HTERT RPE-1 (cell line): ENCODE results near the gene KIFC1.

Source experiments
- in situ Hi-C: fragments of 300-500 bp; cut with MboI; formaldehyde crosslinking; loops from 4 replicates; pipeline ENCODE4 v1.14.3; 2020; ENCODE audit warnings: low sequenced_read_pairs

Gene KIFC1

DNA sequence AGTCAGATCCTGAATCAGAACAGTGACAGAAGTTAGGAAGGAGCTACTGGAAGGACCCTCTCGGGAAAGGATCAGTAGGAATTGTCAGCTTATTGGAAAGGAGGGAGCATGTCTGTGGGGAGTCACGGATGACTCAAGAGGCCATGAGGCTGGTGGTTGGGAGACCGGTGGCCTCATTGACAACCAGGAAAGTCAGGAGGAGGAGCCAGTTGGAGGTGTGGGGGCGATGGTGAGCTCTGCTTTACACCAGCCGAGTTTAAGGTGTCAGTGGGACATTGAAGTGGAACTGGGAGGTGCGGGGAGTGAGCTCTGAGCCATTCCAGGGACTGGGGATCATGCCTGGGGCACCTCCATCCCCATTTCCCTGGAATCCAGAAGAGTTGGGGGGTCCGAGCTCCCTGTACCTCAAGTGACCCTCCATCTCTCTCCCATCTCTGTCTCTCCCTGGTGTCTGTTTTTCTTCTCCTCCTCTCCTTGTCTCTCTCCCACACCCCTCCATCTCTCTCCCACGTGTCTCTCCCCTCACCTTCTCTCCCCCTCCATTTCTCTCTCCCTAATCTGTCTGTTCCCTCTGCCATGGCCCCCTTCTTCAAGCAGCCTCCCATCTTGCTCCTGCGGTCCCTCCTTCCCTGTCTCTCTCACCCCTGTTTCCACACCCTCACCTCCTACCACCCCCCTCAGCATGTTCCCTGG is 48.5 kb downstream of the KIFC1 start:
- in situ Hi-C loops: no loop called here

DNA sequence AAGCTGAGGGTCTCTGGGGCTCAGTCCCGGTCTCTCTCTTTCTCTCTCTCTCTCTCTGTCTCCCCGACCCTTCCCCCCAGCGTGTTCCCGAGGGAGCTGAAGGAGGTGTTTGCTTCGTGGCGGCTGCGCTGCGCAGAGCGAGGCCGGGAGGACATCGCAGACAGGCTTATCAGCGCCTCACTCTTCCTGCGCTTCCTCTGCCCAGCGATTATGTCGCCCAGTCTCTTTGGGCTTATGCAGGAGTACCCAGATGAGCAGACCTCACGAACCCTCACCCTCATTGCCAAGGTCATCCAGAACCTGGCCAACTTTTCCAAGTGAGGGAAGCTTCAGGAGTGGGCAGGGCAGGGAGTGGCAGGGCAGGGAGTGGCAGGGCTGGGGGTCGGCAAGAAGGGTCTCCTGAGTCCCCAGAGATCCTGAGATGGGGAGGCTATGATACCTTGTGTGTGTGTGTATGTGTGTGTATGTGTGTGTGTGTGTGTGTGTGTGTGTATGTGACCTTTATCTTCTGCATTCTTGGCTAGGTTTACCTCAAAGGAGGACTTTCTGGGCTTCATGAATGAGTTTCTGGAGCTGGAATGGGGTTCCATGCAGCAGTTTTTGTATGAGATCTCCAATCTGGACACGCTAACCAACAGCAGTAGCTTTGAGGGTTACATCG is 49.2 kb downstream of the KIFC1 start:
- in situ Hi-C loops: no loop called here

DNA sequence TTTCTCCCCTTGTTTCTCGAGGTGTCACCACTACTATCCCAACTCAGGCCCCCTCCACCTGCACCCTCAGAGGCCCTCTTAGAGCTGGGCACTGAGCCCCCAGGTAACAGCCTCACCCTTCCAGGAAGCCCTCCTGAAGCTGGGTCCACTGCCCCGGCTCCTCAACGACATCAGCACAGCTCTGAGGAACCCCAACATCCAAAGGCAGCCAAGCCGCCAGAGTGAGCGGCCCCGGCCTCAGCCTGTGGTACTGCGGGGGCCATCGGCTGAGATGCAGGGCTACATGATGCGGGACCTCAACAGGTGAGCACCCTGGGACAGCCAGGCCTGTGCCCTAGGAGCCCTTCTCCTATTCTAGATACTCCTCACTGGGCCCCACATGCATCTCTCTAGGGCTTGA is 49.8 kb downstream of the KIFC1 start:
- in situ Hi-C loops: no loop called here

DNA sequence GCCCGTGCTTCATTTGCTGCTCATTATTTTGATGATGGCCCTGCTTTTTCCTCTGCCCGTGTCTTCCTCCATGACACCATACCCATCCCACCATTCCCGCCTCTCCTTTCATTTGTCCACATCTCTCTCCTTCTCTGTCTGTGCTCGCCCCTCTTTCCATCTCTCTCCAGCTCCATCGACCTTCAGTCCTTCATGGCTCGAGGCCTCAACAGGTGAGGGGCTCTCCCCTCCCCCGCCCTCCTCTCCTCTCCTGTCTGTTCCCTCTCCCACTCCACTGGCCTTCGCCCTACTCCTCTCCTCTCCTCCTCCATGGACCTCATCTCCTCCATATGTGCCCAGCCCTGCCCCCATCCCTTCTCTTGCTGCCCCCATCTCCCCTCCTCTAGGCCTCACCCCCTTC is 50.7 kb downstream of the KIFC1 start:
- in situ Hi-C loops: no loop called here

DNA sequence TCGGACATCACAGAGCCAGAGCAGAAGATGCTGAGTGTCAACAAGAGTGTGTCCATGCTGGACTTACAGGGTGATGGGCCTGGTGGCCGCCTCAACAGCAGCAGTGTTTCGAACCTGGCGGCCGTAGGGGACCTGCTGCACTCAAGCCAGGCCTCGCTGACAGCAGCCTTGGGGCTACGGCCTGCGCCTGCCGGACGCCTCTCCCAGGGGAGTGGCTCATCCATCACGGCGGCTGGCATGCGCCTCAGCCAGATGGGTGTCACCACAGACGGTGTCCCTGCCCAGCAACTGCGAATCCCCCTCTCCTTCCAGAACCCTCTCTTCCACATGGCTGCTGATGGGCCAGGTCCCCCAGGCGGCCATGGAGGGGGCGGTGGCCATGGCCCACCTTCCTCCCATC is 51.4 kb downstream of the KIFC1 start:
- in situ Hi-C loops: no loop called here

DNA sequence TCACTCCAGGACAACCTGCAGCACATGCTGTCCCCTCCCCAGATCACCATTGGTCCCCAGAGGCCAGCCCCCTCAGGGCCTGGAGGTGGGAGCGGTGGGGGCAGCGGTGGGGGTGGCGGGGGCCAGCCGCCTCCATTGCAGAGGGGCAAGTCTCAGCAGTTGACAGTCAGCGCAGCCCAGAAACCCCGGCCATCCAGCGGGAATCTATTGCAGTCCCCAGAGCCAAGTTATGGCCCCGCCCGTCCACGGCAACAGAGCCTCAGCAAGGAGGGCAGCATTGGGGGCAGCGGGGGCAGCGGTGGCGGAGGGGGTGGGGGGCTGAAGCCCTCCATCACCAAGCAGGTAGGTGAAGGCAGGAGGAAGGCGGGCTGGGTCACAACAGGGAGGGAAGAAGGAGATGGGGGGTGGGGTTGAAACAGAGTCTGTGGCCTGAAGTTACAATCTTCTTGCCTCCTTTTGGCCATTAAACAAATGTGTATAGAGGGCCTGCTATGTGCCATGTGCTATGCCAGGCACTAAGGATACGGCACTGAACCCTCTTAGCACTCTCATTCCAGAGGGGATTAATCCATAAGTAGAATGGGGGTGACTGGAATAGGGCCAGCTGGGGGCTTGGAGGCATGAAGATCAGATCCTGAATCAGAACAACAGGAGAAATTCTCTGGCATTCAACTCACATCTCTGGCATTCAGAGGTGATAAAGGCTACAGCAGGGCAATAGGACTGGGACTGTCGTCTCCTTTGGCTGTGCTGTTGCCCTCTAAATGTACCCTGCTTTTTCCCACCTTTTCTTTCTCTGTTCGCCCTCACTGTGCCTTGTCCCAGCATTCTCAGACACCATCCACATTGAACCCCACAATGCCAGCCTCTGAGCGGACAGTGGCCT is 52.2 kb downstream of the KIFC1 start:
- in situ Hi-C loops: no loop called here

DNA sequence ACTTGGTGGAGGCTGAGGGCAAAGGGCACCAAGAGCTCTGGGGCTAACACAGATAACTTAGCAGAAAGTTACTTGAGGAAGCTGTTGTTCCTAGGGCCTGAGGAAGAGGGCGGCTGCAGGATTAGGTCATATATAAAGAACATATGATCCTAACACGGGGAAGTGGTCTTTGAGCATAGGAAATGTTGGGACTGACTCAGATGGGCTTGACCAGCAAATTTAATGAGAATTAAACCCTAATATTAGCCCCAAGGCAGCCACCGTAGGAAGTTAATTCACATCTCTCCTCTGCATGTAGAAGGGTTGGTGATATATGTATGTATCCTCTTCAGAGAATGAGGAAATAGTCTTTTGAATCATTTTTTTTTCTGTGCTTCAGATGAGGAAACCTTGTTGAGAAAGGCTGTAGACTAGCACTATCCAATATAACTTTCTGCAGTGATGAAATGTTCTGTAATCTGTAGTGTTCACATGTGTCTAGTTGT is 53.5 kb downstream of the KIFC1 start:
- in situ Hi-C loops: no loop called here

DNA sequence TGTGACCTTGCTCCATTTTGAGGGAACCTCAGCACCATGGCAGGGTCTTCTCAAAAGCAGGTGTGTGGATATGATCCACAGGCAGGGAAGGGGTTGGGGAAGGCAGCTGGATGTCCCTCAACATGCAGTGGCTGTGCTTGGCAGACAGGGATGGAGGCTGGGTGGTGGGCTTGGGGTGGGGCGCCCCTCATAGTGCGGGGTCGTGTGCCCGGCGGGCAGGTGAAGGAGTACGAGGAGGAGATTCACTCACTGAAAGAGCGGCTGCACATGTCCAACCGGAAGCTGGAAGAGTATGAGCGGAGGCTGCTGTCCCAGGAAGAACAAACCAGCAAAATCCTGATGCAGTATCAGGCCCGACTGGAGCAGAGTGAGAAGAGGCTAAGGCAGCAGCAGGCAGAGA is 54.7 kb downstream of the KIFC1 start:
- in situ Hi-C loops: no loop called here

DNA sequence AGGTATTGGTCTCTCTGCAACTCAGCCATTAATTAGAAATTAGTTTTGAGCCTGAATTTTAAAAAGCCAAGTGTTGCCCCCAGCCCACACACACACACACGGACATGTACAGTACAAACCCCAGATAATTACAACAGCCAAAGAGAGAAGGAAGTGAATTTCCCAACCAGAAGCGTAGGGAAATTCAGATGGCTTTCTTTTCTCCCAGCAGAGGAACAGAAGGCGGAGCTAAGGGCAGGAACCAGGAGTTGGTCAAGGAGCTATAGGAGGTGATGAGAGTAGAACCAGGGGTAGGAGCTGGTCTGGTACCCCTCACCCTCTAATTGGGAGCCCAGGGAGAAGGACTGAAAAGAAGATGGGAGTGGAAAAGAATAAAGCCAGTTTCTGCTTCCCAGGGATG is 58.8 kb downstream of the KIFC1 start:
- in situ Hi-C loops: no loop called here

DNA sequence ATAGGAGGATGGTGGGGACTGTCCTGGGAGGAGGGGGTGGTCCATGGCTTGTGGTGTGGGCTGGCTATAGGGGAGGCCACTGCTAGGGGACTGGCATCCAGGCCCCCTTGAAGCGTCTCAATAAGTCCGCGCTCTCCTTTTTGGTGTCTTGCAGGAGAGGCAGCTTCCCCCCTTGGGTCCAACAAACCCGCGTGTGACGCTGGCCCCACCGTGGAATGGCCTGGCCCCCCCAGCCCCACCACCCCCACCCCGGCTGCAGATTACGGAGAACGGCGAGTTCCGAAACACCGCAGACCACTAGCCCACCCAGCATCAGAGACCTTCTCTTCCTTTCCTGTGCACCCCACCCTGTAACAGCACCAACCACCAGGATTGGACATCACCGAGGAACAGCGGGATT is 60.0 kb downstream of the KIFC1 start:
- in situ Hi-C loops: no loop called here

DNA sequence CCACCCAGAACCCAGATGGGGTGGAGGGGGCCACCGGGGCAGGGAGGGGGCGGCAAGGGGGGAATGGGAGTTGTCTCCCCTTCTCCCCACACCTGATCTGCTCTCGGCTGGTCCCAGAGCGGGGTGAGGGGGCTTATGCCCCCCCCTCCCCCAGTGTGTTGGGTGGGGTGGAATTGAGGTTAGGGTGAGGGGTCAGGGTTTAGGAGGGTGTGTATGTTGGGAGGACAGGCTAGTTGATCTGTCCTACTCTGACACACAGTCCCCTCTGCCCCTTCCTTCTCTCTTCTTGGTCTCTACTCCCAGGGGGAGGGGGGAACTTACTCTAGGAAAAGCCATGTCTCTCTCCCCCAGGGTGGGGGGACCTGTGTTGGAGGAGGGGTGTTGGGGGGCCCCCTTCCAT is 60.9 kb downstream of the KIFC1 start:
- in situ Hi-C loops: no loop called here

DNA sequence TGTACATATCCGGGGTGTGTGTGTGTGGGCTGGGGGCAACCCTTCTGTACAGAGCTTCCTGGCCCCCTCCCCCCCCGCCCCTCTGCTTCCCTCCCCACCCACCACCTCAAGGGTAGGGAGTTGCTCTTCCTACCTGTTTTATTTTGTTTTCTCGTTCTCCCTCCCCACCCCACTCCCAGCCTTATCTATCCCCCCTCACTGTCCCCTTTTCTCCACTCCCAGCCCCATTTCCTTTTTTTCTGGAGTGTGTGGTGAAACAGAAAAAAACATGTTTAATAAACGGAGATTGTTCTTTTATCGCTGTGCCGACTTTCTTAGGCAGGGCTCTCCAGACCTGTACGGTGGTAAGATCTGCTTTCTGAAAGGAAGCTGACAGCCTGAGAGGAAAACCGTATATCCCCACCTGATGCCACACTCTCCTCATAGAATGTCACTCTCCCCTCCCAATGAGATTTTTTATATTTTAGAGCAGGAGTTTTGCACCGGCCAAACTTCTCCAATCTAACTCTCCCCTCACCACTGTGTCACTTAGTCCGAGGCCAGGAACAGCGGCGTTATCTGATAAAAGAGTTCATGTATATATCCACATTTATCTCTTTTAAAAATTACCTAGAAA is 61.9 kb downstream of the KIFC1 start:
- in situ Hi-C loops: no loop called here

DNA sequence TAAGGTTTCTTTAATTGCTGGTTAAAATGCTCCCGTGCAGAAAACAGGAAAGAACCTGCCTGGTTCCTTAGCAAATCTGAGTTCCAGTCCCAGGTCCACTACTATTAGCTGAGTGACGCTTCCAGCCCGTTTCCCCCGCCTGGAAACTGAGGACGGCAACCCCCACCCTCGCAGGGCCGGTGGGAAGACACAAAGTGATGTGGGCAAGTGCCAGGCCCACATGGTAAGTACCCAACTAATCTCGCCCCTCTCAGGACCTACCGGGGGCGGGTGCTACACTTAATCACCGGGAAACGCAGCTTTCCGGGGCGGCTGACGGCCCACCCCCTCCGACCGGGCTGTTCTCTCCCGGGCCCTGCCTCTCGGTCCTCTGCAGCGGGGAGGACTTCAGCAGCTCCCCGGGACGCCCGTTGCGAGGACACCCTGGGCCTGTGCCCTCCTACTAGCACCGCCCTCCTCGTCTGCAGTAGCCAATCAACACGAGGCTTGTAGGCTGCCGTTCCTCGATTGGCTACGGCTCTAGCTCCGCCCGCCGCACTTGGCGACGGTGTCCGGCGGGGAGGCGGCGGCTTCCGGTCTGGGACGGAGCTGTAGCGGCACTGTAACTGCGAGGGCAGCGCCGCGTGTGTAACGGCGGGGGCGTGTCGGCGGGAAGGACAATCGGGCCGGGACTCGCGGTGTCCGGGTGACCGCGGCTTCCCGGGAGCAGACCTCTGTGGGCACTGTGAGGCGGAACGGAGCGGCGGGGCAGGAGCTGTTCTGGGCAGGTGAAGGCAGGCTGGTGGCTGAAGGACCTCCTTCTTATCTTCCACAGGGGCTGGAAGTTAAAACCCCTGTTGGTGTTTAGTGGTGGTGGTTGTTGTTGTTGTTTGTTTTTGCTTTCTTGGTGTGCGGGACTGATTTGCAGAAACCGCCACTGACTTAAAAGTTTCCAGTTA is 62.7 kb downstream of the KIFC1 start, which contains the start of gene ZBTB9:
ZBTB9 (plus strand) TSS at position 568 of the 938 bp plus-strand sequence. CDS start 525 bp downstream, outside the sequence.
- in situ Hi-C loops: no loop called here

DNA sequence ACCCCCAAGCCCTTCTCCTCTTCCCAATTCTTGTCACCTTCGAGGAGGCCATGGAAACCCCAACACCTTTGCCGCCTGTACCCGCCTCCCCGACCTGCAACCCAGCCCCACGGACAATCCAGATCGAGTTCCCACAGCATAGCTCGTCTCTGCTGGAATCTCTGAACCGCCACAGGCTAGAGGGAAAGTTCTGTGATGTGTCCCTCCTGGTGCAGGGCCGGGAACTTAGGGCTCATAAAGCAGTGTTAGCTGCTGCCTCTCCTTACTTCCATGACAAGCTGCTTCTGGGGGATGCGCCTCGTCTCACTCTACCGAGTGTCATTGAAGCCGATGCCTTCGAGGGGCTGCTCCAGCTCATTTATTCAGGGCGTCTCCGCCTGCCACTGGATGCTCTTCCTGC is 63.4 kb downstream of the KIFC1 start:
- in situ Hi-C loops: no loop called here

DNA sequence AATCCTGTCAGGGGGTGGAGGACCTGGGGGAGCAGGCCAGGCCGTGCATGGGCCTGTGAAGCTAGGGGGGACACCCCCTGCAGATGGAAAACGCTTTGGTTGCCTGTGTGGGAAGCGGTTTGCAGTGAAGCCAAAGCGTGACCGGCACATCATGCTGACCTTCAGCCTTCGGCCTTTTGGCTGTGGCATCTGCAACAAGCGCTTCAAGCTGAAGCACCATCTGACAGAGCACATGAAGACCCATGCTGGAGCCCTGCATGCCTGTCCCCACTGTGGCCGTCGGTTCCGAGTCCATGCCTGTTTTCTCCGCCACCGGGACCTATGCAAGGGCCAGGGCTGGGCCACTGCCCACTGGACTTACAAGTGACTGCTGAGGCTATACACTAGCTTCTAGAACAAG is 64.5 kb downstream of the KIFC1 start:
- in situ Hi-C loops: no loop called here

DNA sequence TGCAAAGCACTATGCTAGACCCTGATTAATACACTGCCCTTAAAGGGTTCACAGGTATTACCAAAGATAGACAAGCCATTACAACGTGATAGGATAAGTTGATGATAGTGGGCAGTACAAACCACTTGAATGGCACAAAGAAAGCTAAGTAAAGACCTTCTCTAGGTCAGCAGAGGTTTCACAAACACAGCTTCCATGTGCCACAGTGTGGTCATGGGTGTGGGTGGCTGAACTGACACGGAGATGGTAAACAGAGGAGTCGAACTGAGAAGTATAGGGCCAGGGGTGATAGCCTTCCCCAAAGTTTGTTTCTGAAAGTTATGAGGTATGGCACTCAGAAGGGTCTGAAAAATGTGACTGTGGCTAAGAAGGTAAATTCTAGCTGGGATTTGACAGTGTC is 67.1 kb downstream of the KIFC1 start:
- in situ Hi-C loops: no loop called here

DNA sequence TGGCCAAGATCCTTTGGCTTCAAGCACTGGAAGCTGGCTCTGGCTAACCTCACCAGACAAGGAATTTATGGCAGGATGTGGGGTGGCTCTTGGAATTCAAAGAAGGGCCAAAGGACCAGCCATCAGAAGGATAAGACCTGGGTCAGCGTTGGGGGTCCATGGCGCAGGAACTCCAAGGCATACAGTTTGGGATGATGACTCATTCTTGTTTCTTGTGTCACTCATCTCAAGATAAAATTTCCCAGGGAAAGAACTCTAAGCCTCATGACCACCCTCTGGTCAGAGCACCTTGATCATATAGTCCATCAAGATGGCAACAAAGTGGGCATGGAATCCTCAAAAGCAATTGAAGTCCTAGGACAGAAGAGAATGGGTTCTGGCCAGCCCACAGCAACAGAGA is 67.6 kb downstream of the KIFC1 start:
- in situ Hi-C loops: no loop called here
